ENCODE data around the gene RFLNA.

DNA sequence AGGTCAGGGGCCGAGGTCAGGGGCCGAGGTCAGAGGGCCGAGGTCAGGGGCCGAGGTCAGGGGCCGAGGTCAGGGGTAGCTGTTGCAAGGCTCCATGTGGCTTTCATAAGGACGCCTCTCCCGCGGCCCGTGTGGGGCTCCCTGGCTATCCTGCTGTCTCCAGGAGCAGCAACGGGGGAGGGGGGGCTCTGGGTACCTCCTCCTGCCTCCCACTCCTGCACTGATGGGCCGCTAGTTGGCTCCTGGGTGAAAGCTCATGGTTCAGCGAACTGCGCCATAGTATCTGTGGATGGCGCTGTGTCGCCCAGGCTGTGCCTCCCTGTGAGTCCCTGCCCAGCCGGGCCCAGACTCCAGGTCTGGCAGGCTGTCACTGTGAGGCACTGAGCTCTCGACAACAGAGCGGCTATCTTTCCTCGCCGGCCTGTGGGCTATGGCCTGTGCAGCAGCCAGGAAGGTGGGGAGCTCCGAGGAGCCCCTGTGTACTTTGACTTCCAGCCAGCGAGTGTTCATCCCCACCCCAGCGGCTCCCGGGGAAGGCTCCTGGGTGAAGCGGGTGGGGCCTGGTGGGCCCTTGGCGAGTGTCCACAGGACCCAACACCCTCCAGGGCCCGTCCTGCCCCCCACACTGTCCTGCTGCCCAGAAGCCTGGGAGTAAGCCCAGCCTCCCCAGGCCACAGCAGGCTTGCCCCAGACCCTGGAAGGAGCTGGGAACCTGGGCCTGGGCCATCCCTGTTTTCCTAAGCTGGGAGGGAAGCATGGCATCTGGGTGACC, 8.1 kb downstream of the RFLNA start:
- TF ChIP-seq CTCF (conservative IDR thresholded peaks at IDR 0.05; ENCODE audit: low read length) (no peak), EZH2phosphoT487 (IDR thresholded peaks at IDR 0.05; ENCODE audit: borderline replicate concordance) (no peak)
